PC-9 (cell line): ENCODE data around the gene KMT2A.

Experiments used
- EZH2 ChIP-seq: fragments of 200-600 bp; sonication (generic); IDR thresholded peaks from 2 replicates; pipeline ENCODE4 v1.8.0; 2017; ENCODE audit warnings: antibody characterized with exemption, low read depth
- TF ChIP-seq, protein P1 (sequence below): fragments of 200-600 bp; sonication (generic); conservative IDR thresholded peaks from 2 replicates; pipeline ENCODE4 v1.6.1; 2017; ENCODE audit warnings: mixed run types, antibody characterized with exemption, mild to moderate bottlenecking, moderate library complexity

DNA sequence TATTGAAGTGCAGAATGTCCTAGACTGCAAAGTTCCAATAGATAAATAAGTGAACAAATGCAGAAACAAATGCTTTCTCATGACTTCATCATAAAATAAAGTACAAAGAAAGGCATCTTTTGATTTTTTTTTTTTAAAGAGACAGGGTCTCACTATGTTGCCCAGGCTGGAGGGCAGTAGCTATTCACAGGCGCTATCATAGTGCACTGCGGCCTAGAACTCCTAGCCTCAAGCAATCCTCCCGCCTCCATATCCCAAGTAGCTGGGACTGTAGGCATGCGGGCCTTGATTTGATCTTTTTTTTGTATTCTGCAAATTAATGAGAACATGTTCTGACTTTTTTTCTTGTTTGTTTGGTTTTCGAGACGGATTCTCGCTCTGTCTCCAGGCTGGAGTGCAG is 138.3 kb downstream of the KMT2A start:
- TF ChIP-seq, protein P1, sequence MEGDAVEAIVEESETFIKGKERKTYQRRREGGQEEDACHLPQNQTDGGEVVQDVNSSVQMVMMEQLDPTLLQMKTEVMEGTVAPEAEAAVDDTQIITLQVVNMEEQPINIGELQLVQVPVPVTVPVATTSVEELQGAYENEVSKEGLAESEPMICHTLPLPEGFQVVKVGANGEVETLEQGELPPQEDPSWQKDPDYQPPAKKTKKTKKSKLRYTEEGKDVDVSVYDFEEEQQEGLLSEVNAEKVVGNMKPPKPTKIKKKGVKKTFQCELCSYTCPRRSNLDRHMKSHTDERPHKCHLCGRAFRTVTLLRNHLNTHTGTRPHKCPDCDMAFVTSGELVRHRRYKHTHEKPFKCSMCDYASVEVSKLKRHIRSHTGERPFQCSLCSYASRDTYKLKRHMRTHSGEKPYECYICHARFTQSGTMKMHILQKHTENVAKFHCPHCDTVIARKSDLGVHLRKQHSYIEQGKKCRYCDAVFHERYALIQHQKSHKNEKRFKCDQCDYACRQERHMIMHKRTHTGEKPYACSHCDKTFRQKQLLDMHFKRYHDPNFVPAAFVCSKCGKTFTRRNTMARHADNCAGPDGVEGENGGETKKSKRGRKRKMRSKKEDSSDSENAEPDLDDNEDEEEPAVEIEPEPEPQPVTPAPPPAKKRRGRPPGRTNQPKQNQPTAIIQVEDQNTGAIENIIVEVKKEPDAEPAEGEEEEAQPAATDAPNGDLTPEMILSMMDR: no peak
- TF ChIP-seq EZH2: no peak
